NCI-H1694 (cell line): ENCODE measurements around the gene UBE2E3.
"Not testable (repeated sequence)": the region's sequence is repeated elsewhere in the genome, so short reads cannot be mapped to it uniquely, and the experiment has no call there.

ENCODE experiments used
- DNase-seq: peaks from one replicate; lab custom pipeline; 2025; lab: John Stamatoyannopoulos, UW

Gene UBE2E3

GRCh38 chr2:181073896-181074295, 93.5 kb downstream of the UBE2E3 start:
- DNase-seq = no peak

- DNase-seq = no peak
These were observed 94.1 kb downstream of the UBE2E3 start for GRCh38 chr2:181074457-181074856.

DNA sequence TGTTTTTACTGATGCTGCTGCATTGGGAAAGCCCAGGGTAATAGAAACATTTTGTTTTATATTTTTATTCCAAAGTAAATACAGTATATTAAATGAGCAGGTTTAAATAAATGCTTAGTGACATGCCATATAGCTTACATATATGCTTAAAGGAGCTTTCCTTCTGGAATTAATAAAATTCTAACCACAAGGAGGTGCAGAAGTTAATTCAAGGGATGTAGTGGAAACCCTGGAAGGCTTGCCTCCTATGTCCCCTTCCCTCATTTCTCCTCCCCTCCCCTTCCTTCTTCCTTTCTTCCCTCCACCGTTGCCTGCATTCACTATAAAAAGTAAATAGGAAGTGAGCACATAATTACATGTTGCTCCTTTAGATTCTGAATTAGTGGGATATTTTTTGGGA, 96.3 kb downstream of the UBE2E3 start:
- no peak for DNase-seq

DNA sequence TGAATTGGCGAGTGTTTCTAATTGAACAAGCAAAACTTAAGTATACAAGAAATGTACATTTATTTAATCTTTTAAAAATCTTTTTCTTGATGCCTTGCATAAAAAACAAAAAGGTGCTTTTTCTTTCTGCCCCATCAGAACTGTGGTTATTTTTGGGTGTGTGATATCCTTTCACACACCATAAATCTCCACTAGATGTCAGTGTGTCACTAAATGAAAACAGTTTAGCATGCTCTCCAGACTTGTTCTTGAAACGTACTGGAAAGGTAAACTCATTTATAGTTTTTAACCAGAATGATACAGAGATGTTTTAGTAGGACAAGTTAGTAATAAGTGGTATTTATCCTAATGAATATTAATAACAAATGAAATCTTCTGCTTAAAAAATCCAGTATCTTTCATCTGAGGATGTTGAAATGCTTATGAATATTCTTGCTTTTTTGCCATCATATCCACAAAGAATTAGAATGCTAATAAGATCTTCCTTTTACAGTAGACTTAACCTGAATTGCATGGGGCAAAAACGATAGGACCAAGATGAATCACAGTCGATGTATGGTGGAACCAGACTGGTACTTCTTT, 96.8 kb downstream of the UBE2E3 start:
- DNase-seq = peak; percentile 77

DNA sequence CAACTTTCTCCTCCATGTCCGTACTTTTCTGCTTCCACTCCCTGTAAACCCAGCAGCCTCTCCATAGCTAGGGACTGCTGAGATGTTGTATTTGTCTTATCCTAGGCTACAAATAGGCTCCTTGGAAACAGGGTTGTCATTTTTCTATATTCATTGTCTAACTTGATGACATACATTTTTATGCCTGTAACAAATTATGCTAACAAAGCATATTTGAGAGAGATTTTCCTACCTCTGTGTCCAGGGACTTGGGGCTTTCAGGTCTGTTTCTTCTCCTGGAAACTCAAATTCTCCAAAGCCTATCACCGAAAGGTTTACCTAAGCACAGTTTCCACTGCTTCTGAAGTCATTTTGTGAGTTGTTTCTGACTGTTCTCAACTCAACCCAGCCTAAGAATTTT, 102.7 kb downstream of the UBE2E3 start:
- DNase-seq = no peak

GRCh38 chr2:181085734-181086133, 105.3 kb downstream of the UBE2E3 start:
- DNase-seq = no peak

DNA sequence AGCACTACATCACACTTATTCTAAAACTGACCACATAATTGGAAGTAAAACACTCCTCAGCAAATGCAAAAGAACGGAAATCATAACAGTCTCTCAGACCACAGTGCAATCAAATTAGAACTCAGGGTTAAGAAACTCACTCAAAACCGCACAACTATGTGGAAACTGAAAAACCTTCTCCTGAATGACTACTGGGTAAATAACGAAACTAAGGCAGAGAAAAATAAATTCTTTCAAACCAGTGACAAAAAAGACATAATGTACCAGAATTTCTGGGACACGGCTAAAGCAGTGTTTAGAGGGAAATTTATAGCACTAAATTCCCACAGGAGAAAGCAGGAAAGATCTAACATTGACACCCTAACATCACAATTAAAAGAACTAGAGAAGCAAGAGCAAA, 111.5 kb downstream of the UBE2E3 start:
- DNase-seq = not testable (repeated sequence)

DNA sequence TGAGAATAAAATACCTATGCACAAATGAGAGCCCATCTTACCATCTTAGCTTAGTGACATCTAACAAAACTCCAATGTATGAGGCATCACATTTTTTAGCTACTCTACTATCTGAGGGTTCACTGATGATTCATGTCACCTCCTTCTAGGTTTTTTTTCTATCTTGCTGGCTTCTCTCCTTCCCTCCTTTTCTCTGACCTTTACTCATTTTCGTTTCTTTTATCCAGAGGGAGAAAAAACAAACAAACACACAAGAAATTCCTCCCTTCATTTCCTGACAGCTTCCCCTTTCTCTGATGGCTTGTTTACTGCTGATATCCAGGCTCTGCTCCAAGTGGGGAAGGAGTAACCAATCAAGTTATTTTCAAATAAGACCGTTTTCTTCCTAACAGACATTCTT, 115.1 kb downstream of the UBE2E3 start:
- DNase-seq = no peak

GRCh38 chr2:181103659-181104058, 123.3 kb downstream of the UBE2E3 start:
- DNase-seq = no peak

GRCh38 chr2:181104512-181105115, 124.2 kb downstream of the UBE2E3 start:
- peak; percentile 90 for DNase-seq

GRCh38 chr2:181105562-181105961, 125.2 kb downstream of the UBE2E3 start:
- DNase-seq = no peak

DNA sequence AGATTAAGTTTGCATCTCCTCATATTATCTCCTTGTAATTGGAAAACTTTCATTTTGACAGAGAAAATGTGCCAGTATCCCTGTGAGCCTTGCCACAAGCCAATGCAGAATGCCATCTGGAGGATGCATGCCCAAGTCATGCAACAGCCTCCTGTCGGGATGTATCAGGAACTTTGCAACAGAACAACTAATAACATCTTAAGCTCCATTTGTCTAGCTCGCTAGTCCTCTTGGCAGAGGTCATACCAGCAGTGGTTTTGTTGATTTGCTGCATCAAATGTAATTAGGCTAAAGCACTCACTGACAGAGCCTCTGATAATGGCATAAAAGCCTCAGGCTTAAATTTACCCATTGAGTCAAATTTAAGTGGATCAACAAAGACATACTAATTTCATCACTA, 125.8 kb downstream of the UBE2E3 start:
- peak; percentile 36 for DNase-seq

GRCh38 chr2:181106789-181107627, 126.6 kb downstream of the UBE2E3 start:
- no peak for DNase-seq

GRCh38 chr2:181107628-181107945, 127.2 kb downstream of the UBE2E3 start:
- DNase-seq = no peak

DNA sequence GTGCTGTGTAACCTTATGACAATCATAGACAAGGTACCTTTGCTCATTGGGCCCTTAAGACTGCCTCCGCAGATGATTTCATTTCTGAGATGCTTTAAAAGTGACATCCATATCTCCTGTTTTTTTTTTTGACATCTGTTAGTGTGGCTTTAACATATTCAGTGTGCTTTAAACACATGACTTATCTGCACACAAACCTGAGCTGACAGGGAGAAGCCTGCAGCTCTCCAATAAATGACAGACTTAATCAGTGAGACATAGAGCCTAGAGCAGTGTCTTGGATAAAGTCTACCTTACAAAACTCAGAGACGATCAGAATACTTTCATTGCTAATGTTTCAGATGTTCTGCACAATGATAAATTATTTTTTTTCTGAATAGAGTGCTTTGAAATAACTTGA, 130.7 kb downstream of the UBE2E3 start:
- no peak for DNase-seq

DNA sequence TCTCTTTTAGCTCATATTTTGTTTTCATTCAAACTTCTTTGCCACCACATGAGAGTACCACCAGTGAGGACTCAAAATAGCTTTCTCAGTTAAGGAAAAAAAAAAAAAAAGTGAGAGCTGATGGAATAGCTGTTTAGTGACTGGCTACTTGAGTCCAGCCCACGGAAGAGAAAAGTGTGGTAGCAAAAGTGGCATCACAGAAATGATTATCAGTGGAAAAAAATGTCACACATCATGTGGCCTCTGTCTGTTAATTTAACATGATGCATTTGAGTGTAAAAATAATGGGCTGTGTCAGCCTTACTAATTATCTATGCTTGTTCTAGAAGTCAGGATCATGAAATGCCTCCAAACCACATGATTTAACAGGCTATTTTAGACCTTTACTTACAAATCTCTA, 132.5 kb downstream of the UBE2E3 start:
- no peak for DNase-seq
